CD14-positive monocyte (primary cell): ENCODE results near the gene PRICKLE1. TPM values are rescaled to one million over a fixed set of nuclear protein-coding genes. Genes with fewer than 3 reads are reported as not detected.

Experiments
- DNase-seq, 3 donors: peaks; one replicate each; pipeline ENCODE4 v3.0.0-alpha.2; 2011 to 2022
- H2AFZ ChIP-seq: 2 replicates; pipeline ENCODE4 v1.6.0; 2012; ENCODE audit warnings: mild to moderate bottlenecking, low read depth, low read length, inconsistent platforms; ENCODE audit not compliant: insufficient read depth, poor library complexity, severe bottlenecking
- H3K27ac ChIP-seq, 2 donors: 1 replicate in 1 of 2; 2 replicates in 1 of 2; pipeline ENCODE4 v1.5.1; 2012 to 2013; ENCODE audit warnings: low read length in 2 of 2, control low read depth in 1 of 2, inconsistent platforms in 1 of 2, low read depth in 1 of 2, mild to moderate bottlenecking in 1 of 2
- H3K27me3 ChIP-seq, 2 donors: one replicate each; pipeline versions ENCODE4 v1.6.0 to v1.6.1; 2011 to 2013; ENCODE audit warnings: low read length in 2 of 2; ENCODE audit not compliant: control insufficient read depth in 2 of 2, insufficient read depth in 2 of 2
- H3K36me3 ChIP-seq, 2 donors: replicated peaks in 1 of 2; 1 replicate in 1 of 2; 2 replicates in 1 of 2; pipeline versions ENCODE4 v1.5.1 to v1.6.1; 2012 to 2013; ENCODE audit warnings: low read length in 2 of 2, control low read depth in 1 of 2, inconsistent platforms in 1 of 2, mild to moderate bottlenecking in 1 of 2; ENCODE audit not compliant: insufficient read depth in 2 of 2, control insufficient read depth in 1 of 2
- H3K4me1 ChIP-seq, 2 donors: 1 replicate in 1 of 2; 2 replicates in 1 of 2; pipeline versions ENCODE4 v1.5.1 to v1.6.1; 2012 to 2013; ENCODE audit warnings: low read length in 2 of 2, control low read depth in 1 of 2, inconsistent platforms in 1 of 2, mild to moderate bottlenecking in 1 of 2, moderate library complexity in 1 of 2; ENCODE audit not compliant: insufficient read depth in 2 of 2, control insufficient read depth in 1 of 2
- H3K4me2 ChIP-seq: replicated peaks from 2 replicates; pipeline ENCODE3; 2012; ENCODE audit warnings: low read length, moderate library complexity, mild to moderate bottlenecking; ENCODE audit not compliant: poor library complexity, severe bottlenecking; ENCODE audit errors: extremely low read depth
- H3K4me3 ChIP-seq, 3 experiments: fragments of 200-600 bp in 1 of 3; sonication (generic) in 1 of 3; replicated peaks in 1 of 3; 1 replicate in 2 of 3; 2 replicates in 1 of 3; pipeline ENCODE4 v1.5.1; 2011 to 2013; ENCODE audit warnings: low read length in 3 of 3, mild to moderate bottlenecking in 3 of 3, control low read depth in 2 of 3, low read depth in 2 of 3, inconsistent platforms in 1 of 3, moderate library complexity in 1 of 3
- H3K79me2 ChIP-seq: 2 replicates; pipeline ENCODE4 v1.6.0; 2012; ENCODE audit warnings: mild to moderate bottlenecking, control low read depth, inconsistent platforms, low read length, moderate library complexity; ENCODE audit not compliant: insufficient read depth
- H3K9ac ChIP-seq: 2 replicates; pipeline ENCODE4 v1.6.0; 2017; ENCODE audit warnings: low read length, mild to moderate bottlenecking; ENCODE audit not compliant: insufficient read depth, poor library complexity, severe bottlenecking
- H3K9me3 ChIP-seq, 2 donors: replicated peaks in 1 of 2; 1 replicate in 1 of 2; 2 replicates in 1 of 2; pipeline versions ENCODE4 v1.5.1 to v1.6.1; 2012 to 2013; ENCODE audit warnings: low read length in 2 of 2, control low read depth in 1 of 2; ENCODE audit not compliant: control insufficient read depth in 1 of 2, insufficient read depth in 1 of 2
- H4K20me1 ChIP-seq: 2 replicates; pipeline ENCODE4 v1.6.0; 2012; ENCODE audit warnings: mild to moderate bottlenecking, low read length, control low read depth, moderate library complexity; ENCODE audit not compliant: insufficient read depth
- H3K27ac Mint-ChIP-seq, 7 donors: one replicate each; pipeline ENCODE4 v1.8.0; 2020; ENCODE audit warnings: mild to moderate bottlenecking in 7 of 7, mixed read lengths in 7 of 7, moderate library complexity in 6 of 7, inconsistent platforms in 2 of 7
- H3K27me3 Mint-ChIP-seq, 3 donors: one replicate each; pipeline ENCODE4 v1.8.0; 2021 to 2022; ENCODE audit warnings: low read depth in 3 of 3, mild to moderate bottlenecking in 3 of 3, mixed read lengths in 3 of 3, moderate library complexity in 3 of 3, inconsistent platforms in 1 of 3
- H3K36me3 Mint-ChIP-seq, 2 donors: one replicate each; pipeline ENCODE4 v1.8.0; 2020; ENCODE audit warnings: mixed read lengths in 2 of 2, inconsistent platforms in 1 of 2, mild to moderate bottlenecking in 1 of 2
- H3K4me1 Mint-ChIP-seq: one replicate; pipeline ENCODE4 v1.8.0; 2020; ENCODE audit warnings: mild to moderate bottlenecking, mixed read lengths
- H3K4me3 Mint-ChIP-seq, 2 donors: one replicate each; pipeline ENCODE4 v1.8.0; 2020; ENCODE audit warnings: mild to moderate bottlenecking in 2 of 2, mixed read lengths in 2 of 2, moderate library complexity in 1 of 2
- H3K9me3 Mint-ChIP-seq, 7 donors: one replicate each; pipeline ENCODE4 v1.8.0; 2020 to 2022; ENCODE audit warnings: mixed read lengths in 7 of 7, mild to moderate bottlenecking in 6 of 7, moderate library complexity in 6 of 7, inconsistent platforms in 2 of 7
- WGBS: methylation state at CpG from one replicate; pipeline ENCODE4 v1.1.5; 2013; ENCODE audit warnings: missing lambda C conversion rate; ENCODE audit not compliant: insufficient coverage; 5-methylcytosine and 5-hydroxymethylcytosine counted together
- intact Hi-C, 2 donors: fragments of 100-400 bp; cut with micrococcal nuclease; formaldehyde crosslinking; loops; one replicate each; pipeline versions ENCODE4 v1.15.0 to v1.15.1; 2023
- polyA plus RNA-seq, 3 donors: library from polyadenylated mRNA; depleted of rRNA in 1 of 3; unstranded in 2 of 3; stranded (reverse) in 1 of 3; fragments of 300-500 nt in 2 of 3; fragments of >200 nt in 1 of 3; fragmentation: Illumina TruSeq in 2 of 3; gene quantifications; 1 replicate in 2 of 3; 2 replicates in 1 of 3; pipeline ENCODE4 v1.2.3, GENCODE V29; 2012 to 2021
- TF ChIP-seq, protein P1 (sequence below): fragments of 200-600 bp; IDR thresholded peaks from one replicate; pipeline ENCODE4 v1.8.0; 2022; ENCODE audit warnings: antibody characterized with exemption, mild to moderate bottlenecking

The PRICKLE1 gene
- polyA plus RNA-seq, 3 donors, result 1.3 to 5.1 (median 2.6) TPM

DNA sequence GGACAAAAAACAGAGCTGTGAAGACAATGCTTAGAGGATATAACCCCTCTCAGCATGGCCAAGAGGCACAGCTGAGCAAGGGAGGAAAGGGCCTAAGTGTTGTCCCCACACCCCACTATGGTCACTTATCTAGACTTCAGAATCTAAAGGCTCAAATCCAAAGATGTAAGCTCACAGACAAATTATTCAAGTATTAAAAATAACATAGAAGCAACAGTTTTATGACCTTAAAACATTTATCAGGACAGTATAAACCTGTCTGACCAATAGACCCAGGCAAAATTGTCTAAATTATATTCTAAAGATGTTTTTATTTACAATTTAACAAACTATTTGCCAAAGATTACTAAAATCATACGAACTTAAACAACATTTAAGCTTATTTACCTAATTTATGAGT, 28.1 kb upstream of the PRICKLE1 start:
- H3K27me3 ChIP-seq, result no peaks in the 10 kb centered on the region
- DNase-seq, result no peak
- Mint-ChIP-seq H3K4me1 (peaks cover 1% of the 10 kb centered on the region), H3K27me3 (no peaks in the 10 kb centered on the region), H3K36me3 (no peaks in the 10 kb centered on the region), H3K9me3 (peaks cover 7 to 32% (median 17%) of the 10 kb centered on the region in 7 donors), H3K4me3 (no peak overlapping the region), H3K27ac (no peak overlapping the region)
- H3K4me3 ChIP-seq, result no peak overlapping the region
- no peak overlapping the region for H3K9ac ChIP-seq
- no CpG with 5 or more reads among the region's 1 CpG for WGBS
- H2AFZ ChIP-seq, result no peak overlapping the region
- no peak overlapping the region for H3K4me2 ChIP-seq
- TF ChIP-seq, protein P1, sequence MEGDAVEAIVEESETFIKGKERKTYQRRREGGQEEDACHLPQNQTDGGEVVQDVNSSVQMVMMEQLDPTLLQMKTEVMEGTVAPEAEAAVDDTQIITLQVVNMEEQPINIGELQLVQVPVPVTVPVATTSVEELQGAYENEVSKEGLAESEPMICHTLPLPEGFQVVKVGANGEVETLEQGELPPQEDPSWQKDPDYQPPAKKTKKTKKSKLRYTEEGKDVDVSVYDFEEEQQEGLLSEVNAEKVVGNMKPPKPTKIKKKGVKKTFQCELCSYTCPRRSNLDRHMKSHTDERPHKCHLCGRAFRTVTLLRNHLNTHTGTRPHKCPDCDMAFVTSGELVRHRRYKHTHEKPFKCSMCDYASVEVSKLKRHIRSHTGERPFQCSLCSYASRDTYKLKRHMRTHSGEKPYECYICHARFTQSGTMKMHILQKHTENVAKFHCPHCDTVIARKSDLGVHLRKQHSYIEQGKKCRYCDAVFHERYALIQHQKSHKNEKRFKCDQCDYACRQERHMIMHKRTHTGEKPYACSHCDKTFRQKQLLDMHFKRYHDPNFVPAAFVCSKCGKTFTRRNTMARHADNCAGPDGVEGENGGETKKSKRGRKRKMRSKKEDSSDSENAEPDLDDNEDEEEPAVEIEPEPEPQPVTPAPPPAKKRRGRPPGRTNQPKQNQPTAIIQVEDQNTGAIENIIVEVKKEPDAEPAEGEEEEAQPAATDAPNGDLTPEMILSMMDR, result no peak
- intact Hi-C loops, result no loop called here
- H3K79me2 ChIP-seq, result no peaks in the 10 kb centered on the region
- no peak overlapping the region for H3K27ac ChIP-seq
- H3K9me3 ChIP-seq, result peaks cover 14 to 18% of the 10 kb centered on the region in 2 donors
- H3K4me1 ChIP-seq, result no peaks in the 10 kb centered on the region
- H3K36me3 ChIP-seq, result no peaks in the 10 kb centered on the region
- no peaks in the 10 kb centered on the region for H4K20me1 ChIP-seq

DNA sequence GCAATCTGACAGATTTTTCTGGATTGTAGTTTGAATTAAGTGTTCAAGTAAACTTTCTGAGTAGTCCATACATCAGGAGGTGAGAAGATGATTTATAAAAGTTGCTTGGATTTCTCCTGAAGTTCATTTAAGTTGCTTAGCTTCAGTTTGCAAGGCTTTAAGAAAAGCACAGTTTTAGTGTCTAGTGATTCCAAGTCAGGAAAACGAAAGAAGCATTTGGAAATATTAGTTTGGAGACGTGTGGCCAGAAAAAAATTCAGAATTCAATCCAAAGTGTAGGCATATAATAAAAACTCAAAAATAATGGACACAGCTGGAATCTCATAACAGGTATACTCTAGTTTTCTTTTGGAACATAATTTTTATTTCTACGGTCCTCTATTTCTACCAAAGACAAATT, 25.5 kb upstream of the PRICKLE1 start:
- peaks cover 1% of the 10 kb centered on the region for H3K4me1 Mint-ChIP-seq
- intact Hi-C loops, result no loop called here
- no peaks in the 10 kb centered on the region for H3K36me3 Mint-ChIP-seq
- H2AFZ ChIP-seq, result no peak overlapping the region
- H3K9ac ChIP-seq, result no peak overlapping the region
- no peak for DNase-seq
- no peaks in the 10 kb centered on the region for H3K27me3 ChIP-seq
- H3K27ac Mint-ChIP-seq, result no peak overlapping the region
- no peak overlapping the region for H3K4me2 ChIP-seq
- H3K27me3 Mint-ChIP-seq, result no peaks in the 10 kb centered on the region
- H3K27ac ChIP-seq, result no peak overlapping the region
- H3K79me2 ChIP-seq, result no peaks in the 10 kb centered on the region
- no peaks in the 10 kb centered on the region for H4K20me1 ChIP-seq
- H3K4me3 Mint-ChIP-seq, result no peak overlapping the region
- H3K9me3 ChIP-seq, result peaks cover 14 to 18% of the 10 kb centered on the region in 2 donors
- TF ChIP-seq, protein P1, result no peak
- WGBS, result no CpG with 5 or more reads among the region's 3 CpGs
- no peak overlapping the region for H3K4me3 ChIP-seq
- no peaks in the 10 kb centered on the region for H3K36me3 ChIP-seq
- H3K9me3 Mint-ChIP-seq, result peaks cover 6 to 26% (median 13%) of the 10 kb centered on the region in 7 donors
- H3K4me1 ChIP-seq, result no peaks in the 10 kb centered on the region
